Lower leg skin (tissue), 3 donors: ENCODE results near the gene MTSS2.

Source experiments
- POLR2A ChIP-seq, 2 donors: fragments of 450-650 bp; IDR thresholded peaks; one replicate each; pipeline ENCODE4 v1.6.1; 2016 to 2017; ENCODE audit warnings: antibody characterized with exemption in 2 of 2, mild to moderate bottlenecking in 1 of 2, moderate library complexity in 1 of 2
- TF ChIP-seq, protein P1 (sequence below), 3 donors: fragments of 450-650 bp; IDR thresholded peaks; one replicate each; pipeline ENCODE4 v1.5.1; 2016; ENCODE audit warnings: antibody characterized with exemption in 3 of 3, mild to moderate bottlenecking in 3 of 3, moderate library complexity in 2 of 3

DNA sequence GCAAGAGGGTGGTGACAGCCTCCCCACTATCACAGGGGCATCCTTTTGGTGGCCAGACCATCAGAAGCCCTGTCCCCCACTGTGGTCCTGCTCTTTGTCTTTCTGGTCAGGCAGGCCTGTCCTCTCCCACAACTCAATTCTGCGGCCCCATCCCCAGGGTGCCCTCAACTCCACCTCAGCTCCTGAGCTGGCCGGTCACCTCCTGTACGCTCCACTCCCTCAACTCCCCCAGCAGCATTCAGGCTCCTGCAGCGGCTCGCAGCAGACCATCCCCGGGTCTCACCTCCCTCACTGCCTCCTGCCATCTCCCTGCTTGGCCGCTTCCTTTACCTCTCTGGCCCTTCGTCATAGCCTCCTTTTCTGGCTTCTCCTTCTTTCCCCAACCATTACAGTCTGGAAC lies 43.4 kb upstream of the MTSS2 start:
- TF ChIP-seq, protein P1, sequence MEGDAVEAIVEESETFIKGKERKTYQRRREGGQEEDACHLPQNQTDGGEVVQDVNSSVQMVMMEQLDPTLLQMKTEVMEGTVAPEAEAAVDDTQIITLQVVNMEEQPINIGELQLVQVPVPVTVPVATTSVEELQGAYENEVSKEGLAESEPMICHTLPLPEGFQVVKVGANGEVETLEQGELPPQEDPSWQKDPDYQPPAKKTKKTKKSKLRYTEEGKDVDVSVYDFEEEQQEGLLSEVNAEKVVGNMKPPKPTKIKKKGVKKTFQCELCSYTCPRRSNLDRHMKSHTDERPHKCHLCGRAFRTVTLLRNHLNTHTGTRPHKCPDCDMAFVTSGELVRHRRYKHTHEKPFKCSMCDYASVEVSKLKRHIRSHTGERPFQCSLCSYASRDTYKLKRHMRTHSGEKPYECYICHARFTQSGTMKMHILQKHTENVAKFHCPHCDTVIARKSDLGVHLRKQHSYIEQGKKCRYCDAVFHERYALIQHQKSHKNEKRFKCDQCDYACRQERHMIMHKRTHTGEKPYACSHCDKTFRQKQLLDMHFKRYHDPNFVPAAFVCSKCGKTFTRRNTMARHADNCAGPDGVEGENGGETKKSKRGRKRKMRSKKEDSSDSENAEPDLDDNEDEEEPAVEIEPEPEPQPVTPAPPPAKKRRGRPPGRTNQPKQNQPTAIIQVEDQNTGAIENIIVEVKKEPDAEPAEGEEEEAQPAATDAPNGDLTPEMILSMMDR (IDR thresholded peaks at IDR 0.05): no peak
- TF ChIP-seq POLR2A (IDR thresholded peaks at IDR 0.05): no peak
